HG02678 (cell line): ENCODE results near the gene PCNX2.

Experiments
- ATAC-seq: cut with Tn5 transposase; IDR thresholded peaks from one replicate; pipeline ENCODE4 v1.9.1; 2021; ENCODE audit warnings: mild to moderate bottlenecking, moderate library complexity; ENCODE audit not compliant: unreplicated experiment

PCNX2 gene

GRCh38 chr1:233065685-233066084 is 229.8 kb downstream of the PCNX2 start:
- no peak for ATAC-seq

DNA sequence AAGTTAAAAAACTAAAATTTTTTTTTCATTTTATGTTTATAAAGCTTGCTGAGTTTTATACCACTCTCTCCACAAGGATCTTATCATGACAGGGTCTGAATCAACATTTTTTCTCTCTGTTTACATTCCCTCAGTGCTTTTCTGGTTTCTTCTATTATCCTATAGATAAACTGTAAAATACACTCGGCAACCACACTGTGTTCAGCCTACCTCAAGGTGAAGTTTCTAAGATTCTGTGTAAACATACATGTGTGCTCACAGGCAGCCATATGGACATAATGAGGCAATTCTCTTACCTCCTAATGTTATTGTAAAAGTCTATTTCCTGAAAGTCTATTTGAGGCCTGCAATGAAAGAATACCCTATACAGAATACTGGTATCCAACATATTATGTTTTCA is 230.5 kb downstream of the PCNX2 start:
- ATAC-seq, result no peak

DNA sequence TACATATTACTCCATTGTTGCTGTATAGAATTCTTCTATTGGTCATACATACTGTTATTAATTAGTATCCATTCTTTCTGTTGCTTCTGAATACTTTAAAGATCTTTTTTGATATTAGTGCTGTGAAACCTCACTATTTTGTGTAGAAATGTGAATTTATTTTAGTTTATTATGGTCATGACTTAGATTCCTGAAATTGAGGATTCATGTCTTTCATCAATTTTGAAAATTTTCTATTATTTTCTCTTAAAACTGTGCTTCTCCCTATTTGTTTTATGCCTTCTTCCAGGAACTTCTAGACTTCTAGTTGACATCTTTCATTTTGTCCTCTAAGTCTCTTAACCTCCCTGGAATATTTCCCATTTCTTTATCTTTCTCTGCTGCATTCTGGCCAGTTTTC is 232.1 kb downstream of the PCNX2 start:
- no peak for ATAC-seq

DNA sequence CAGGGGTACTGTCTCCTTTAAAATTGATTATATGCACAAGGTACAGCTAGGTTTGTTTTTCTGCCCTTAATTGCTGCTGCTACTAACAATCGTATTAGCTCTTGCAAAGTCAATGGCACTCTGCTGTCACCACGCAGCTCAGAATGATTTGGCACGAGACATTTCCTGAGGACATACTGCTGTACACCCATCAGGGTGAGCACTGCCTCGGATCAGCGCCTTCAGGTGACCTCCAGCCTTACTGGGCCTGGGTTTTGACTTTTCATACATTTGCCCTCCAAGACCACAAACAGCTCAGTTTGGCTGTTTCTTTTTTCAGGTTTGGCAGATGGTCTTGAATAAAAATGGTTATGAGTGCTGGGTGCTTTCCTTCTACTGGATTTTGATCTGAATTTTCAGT is 234.3 kb downstream of the PCNX2 start:
- no peak for ATAC-seq

GRCh38 chr1:233060461-233060994 is 235.0 kb downstream of the PCNX2 start:
- ATAC-seq, result no peak

- no peak for ATAC-seq
Observed at GRCh38 chr1:233057836-233058235, 237.7 kb downstream of the PCNX2 start.

DNA sequence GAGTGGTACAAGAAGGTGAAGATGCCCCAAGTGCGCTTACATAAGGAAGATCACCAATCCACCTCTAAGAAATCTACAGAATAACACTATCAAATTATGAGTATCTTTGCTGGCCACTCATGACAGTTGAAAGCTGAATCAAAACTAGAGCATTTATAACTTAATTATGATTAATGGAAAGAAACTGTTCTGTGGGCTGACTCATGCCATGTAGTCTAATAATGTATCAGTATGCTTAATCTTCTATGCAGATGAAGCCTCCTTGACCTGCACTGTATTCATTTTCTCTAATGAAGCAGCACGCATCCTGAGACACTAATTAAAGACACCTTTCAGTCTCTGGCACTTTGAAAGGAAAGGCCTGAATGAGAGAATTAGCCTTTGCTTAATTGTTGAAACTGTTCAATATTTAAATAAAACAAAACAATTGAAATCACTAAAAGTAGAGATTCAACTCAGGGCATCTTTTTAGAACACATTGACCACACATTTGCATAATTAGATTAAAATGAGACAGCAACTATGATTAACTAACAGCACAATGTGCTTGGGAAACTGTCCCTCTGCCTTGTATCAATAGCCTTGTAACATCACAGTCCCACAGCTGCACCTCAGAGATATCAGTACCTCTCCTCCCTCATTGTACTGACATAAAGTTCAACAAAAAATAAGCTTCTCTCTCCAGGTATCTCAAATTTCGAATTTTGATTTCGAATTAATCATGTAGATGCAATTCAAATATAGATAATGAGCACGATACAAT is 239.5 kb downstream of the PCNX2 start:
- ATAC-seq, result no peak

DNA sequence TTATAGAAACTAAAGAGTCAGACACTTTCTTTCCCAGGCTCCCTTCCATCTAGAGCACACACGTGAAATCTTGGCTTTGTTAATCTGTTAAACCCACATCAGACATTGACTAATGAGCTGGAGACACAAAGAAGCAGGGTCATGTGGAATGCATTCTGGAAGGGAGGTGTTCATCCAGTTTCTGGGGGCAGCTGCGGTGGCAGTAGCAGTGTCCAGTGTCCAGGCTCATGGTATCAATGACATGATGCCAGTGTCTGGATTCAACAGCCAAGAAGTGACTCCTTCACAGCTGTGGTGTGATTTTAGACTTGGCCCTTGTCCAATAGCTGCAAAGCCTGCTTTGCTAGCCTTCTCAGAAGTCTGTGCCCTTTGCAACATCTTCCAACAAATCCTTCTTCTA is 249.9 kb downstream of the PCNX2 start:
- no peak for ATAC-seq

DNA sequence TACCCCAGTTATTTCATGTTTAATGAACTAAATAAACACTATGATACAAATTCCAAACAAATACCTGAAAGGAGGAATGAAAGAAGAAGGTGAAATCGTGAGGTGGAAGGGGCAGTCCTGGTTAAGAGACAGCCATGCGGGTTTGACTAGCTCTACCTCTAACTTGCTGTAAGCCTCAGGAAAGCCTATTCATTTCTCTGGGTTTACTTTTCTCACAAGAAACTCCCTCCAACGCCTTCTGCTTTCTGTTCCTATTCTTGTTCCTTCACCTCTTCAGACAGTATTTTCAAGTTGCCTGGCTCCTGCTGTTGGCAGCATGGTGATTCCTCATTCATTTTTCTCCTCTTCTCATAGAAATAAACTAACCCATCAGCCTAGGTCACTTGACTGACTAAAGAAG is 252.7 kb downstream of the PCNX2 start:
- no peak for ATAC-seq

DNA sequence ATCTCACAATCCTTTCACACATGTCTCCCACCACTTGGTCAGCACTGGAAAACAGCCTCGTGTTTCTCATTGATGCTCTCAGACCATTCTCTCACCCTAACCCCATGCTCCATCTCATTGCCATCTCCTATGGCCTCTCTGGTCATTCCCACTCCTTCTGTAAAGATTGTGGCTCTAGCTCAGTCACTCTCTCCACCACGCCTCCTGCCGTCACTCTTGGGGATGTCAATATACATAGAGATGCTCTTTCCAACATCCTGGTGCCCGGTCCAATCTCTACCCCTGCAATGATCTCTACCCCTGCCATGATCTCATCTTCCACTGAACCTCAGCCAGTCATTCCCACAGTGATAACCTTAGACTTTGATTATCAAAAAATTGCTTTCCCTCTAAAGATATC is 255.0 kb downstream of the PCNX2 start:
- ATAC-seq, result no peak

GRCh38 chr1:233038581-233038980 is 256.9 kb downstream of the PCNX2 start:
- ATAC-seq, result no peak

- ATAC-seq, result no peak
Observed at GRCh38 chr1:233037843-233038242, 257.7 kb downstream of the PCNX2 start.

DNA sequence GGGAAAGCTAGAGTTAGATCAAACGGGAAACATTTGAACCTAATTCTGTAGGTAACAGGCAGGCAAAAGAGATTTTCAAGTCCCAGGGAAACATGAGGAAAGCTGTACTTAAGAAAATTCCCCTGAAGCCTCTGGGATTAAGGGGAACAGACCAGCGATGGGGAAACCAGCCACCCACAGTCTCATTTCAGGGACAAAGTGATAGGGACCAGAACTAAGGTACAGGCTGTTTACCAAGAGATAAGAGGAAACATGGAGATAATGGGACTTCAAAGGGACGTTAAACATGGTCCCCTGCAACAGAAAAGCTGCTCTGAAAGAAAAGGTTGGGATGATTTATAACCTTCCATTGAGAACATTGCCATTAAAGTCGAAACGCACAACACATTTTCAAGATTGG is 260.7 kb downstream of the PCNX2 start:
- ATAC-seq, result no peak

DNA sequence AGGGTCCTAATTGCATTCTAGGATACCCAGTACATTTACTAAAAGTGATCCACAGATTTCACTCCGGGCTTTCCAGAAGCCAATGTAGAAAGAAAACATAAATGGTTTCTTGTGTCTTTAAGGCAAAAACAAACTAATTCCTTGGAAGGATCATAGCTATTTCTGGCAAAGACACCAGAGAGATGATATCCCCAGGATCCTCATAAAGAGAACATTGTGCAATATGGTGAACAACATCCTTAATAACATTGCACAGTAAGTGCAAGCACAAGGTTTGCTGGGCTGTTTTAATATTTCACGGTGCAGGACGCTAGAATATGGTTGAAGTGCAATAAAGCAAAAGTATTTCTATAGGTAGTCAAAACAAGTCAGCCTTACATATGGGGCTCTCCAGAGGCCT is 262.2 kb downstream of the PCNX2 start:
- no peak for ATAC-seq

DNA sequence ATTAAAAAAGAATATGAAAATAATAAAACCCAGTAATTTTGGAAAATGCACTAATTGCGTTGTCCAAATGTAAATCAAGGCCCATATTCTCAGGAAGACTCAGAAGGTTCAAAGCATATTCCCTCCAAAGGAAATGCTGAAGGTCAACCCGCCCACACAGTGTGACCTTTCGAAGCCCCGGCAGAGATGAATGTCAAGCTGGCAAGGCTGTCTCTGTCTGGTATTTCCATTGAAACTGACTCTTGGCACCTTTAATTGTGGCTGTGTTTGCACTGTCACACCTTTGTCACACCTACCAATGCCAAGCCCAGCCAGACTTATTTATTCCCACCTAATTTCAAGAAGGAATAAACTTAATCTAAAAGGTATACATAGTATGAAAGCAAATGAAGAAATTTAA is 262.6 kb downstream of the PCNX2 start:
- no peak for ATAC-seq

DNA sequence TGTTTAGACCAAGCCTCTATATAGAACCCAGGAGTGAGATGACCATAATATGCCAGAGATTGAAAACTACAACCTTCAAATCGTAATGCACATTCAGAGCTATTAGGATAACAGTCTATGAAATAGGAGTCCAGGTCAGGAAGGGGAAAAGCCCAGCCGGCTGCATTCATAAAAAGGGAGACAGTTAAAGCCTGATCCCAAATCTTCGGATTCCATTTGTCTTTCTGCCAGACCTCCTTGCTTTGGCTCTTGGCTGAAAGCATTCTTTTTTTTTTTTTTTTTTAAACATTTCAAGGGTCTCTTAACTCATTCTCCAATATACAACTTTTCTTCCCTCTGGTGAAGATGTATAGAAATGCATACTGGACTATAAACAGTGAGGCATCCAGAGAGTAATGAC is 264.0 kb downstream of the PCNX2 start:
- ATAC-seq, result no peak

GRCh38 chr1:233027046-233027445 is 268.5 kb downstream of the PCNX2 start:
- ATAC-seq, result no peak

- ATAC-seq, result no peak
Observed at GRCh38 chr1:233025567-233025966, 270.0 kb downstream of the PCNX2 start.

DNA sequence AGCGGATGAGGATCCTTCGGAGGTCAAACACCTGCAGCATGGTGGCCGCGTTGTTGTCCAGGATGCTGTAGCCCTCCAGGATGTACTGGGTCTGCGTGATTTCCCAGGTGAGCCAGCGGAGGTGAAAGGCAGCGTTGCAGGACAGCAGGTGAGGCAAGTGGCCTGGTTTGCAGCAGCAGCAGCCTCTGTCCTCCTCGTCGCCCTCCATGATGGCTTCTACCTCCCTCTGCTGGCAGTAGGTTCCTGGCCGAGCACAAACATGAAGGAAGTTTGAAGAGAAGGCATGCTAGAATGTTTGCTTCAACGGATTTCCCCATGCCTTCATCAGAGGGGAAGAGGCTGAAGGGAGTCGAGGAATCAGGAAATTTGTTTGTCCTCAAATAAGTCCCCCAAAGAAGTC is 270.4 kb downstream of the PCNX2 start:
- ATAC-seq, result no peak

DNA sequence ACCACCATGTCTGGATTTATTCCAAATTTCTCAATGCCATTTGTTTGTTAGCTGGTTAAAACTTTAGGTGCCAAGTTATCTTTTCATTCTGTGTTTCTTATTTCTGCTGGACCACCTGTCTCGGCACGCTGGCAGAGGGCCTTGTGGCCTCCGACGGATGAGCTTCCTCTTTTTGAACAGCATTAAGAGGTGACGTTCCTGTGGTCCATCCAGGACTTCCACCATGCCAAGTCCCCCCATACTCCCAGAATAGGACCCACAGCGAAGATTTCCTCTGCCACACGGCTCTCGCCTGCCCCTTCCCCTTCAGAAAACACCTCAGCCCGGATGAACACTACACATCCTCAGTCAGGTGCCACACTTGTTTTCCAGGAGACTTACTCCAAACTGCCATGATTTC is 271.3 kb downstream of the PCNX2 start:
- no peak for ATAC-seq

- no peak for ATAC-seq
Observed at GRCh38 chr1:233022246-233022645, 273.3 kb downstream of the PCNX2 start.

GRCh38 chr1:233020426-233020825 is 275.1 kb downstream of the PCNX2 start:
- ATAC-seq, result no peak

- no peak for ATAC-seq
Observed at GRCh38 chr1:233019778-233020325, 275.7 kb downstream of the PCNX2 start.
